ENCODE measurements around the gene RASD2.

The RASD2 gene

GRCh38 chr22:35580351-35581022 lies 39.9 kb downstream of the RASD2 start:
- H3K27me3 ChIP-seq (ENCODE audit: low read depth, low read length), result no peaks in the 10 kb centered on the region
- H2AFZ ChIP-seq (ENCODE audit: low read depth, low read length), result no peak overlapping the region
- H3K4me1 ChIP-seq (ENCODE audit: low read length), result 0 out of 2 replicates have a peak, but pooled peaks cover 2% of the 10 kb centered on the region
- no peak overlapping the region for H3K4me3 ChIP-seq (ENCODE audit: low read length)
- H3K9me3 ChIP-seq (ENCODE audit: insufficient read depth, low read length), result no peaks in the 10 kb centered on the region
- no peaks in the 10 kb centered on the region for H4K20me1 ChIP-seq (ENCODE audit: insufficient read depth, low read length)
- H3K79me2 ChIP-seq (ENCODE audit: low read length), result no peaks in the 10 kb centered on the region
- no peak overlapping the region for H3K27ac ChIP-seq (ENCODE audit: low read length)
- H3K4me2 ChIP-seq (ENCODE audit: low read length), result no peak overlapping the region
- TF ChIP-seq CTCF (IDR thresholded peaks at IDR 0.05; ENCODE audit: low read depth, low read length) (no peak), EZH2phosphoT487 (IDR thresholded peaks at IDR 0.05; ENCODE audit: low read depth) (no peak)
- no peak overlapping the region for H3K9ac ChIP-seq (ENCODE audit: low read length)
- H3K36me3 ChIP-seq (replicated peaks; ENCODE audit: low read depth, low read length), result no peaks in the 10 kb centered on the region

DNA sequence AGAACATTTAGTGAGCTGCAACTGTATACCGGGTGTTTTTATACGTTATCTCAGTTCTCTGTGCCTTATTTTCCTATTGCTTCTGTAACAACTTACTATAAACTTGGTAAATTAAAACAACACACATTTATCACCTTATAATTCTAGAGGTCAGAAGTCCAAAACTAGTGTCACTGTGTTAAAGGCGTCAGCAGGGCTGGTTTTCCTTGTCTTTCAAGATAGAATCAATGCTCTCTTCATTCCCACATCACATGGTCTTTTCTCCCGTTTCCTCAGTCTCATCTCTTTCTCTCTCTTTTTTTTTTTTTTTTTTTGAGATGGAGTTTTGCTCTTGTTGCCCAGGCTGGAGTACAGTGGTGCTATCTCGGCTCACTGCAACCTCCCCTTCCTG lies 40.4 kb downstream of the RASD2 start:
- Histone ChIP-seq H3K4me1 (ENCODE audit: low read length) (0 out of 2 replicates have a peak, but pooled peaks cover 2% of the 10 kb centered on the region), H3K79me2 (ENCODE audit: low read length) (no peaks in the 10 kb centered on the region), H4K20me1 (ENCODE audit: insufficient read depth, low read length) (no peaks in the 10 kb centered on the region)

GRCh38 chr22:35582218-35582860 lies 41.7 kb downstream of the RASD2 start:
- 0 out of 2 replicates have a peak, but pooled peaks cover 2% of the 10 kb centered on the region for H3K4me1 ChIP-seq (ENCODE audit: low read length)
- no peaks in the 10 kb centered on the region for H3K27me3 ChIP-seq (ENCODE audit: low read depth, low read length)
- H3K27ac ChIP-seq (ENCODE audit: low read length), result no peak overlapping the region
- no peaks in the 10 kb centered on the region for H4K20me1 ChIP-seq (ENCODE audit: insufficient read depth, low read length)
- no peak overlapping the region for H3K9ac ChIP-seq (ENCODE audit: low read length)
- H2AFZ ChIP-seq (ENCODE audit: low read depth, low read length), result no peak overlapping the region
- H3K4me3 ChIP-seq (ENCODE audit: low read length), result no peak overlapping the region
- no peak for TF ChIP-seq EZH2phosphoT487 (IDR thresholded peaks at IDR 0.05; ENCODE audit: low read depth)
- no peak for TF ChIP-seq CTCF (IDR thresholded peaks at IDR 0.05; ENCODE audit: low read depth, low read length)
- no peaks in the 10 kb centered on the region for H3K79me2 ChIP-seq (ENCODE audit: low read length)
- H3K36me3 ChIP-seq (replicated peaks; ENCODE audit: low read depth, low read length), result no peaks in the 10 kb centered on the region
- no peaks in the 10 kb centered on the region for H3K9me3 ChIP-seq (ENCODE audit: insufficient read depth, low read length)
- no peak overlapping the region for H3K4me2 ChIP-seq (ENCODE audit: low read length)

More for the DNA sequence above, 40.4 kb downstream of the RASD2 start:
- no peaks in the 10 kb centered on the region for H3K9me3 ChIP-seq (ENCODE audit: insufficient read depth, low read length)
- no peak overlapping the region for H3K4me3 ChIP-seq (ENCODE audit: low read length)
- H3K4me2 ChIP-seq (ENCODE audit: low read length), result no peak overlapping the region
- H2AFZ ChIP-seq (ENCODE audit: low read depth, low read length), result no peak overlapping the region
- H3K27ac ChIP-seq (ENCODE audit: low read length), result no peak overlapping the region
- no peak overlapping the region for H3K9ac ChIP-seq (ENCODE audit: low read length)
- no peaks in the 10 kb centered on the region for H3K36me3 ChIP-seq (replicated peaks; ENCODE audit: low read depth, low read length)
- H3K27me3 ChIP-seq (ENCODE audit: low read depth, low read length), result no peaks in the 10 kb centered on the region
- TF ChIP-seq CTCF (IDR thresholded peaks at IDR 0.05; ENCODE audit: low read depth, low read length), result no peak
- no peak for TF ChIP-seq EZH2phosphoT487 (IDR thresholded peaks at IDR 0.05; ENCODE audit: low read depth)

- H3K27ac ChIP-seq (ENCODE audit: low read length), result no peak overlapping the region
- 0 out of 2 replicates have a peak overlapping the region, but pooled peaks have one; percentile 12 for H3K4me2 ChIP-seq (ENCODE audit: low read length)
- H3K4me1 ChIP-seq (ENCODE audit: low read length), result 0 out of 2 replicates have a peak, but pooled peaks cover 2% of the 10 kb centered on the region
Observed at GRCh38 chr22:35582861-35583670, 42.4 kb downstream of the RASD2 start.

More at GRCh38 chr22:35582861-35583670, 42.4 kb downstream of the RASD2 start:
- H3K9ac ChIP-seq (ENCODE audit: low read length), result no peak overlapping the region
- H3K79me2 ChIP-seq (ENCODE audit: low read length), result no peaks in the 10 kb centered on the region
- no peaks in the 10 kb centered on the region for H4K20me1 ChIP-seq (ENCODE audit: insufficient read depth, low read length)
- H3K4me3 ChIP-seq (ENCODE audit: low read length), result no peak overlapping the region
- H3K9me3 ChIP-seq (ENCODE audit: insufficient read depth, low read length), result no peaks in the 10 kb centered on the region
- no peaks in the 10 kb centered on the region for H3K36me3 ChIP-seq (replicated peaks; ENCODE audit: low read depth, low read length)
- H3K27me3 ChIP-seq (ENCODE audit: low read depth, low read length), result no peaks in the 10 kb centered on the region
- TF ChIP-seq CTCF (IDR thresholded peaks at IDR 0.05; ENCODE audit: low read depth, low read length) (peak; percentile 96), EZH2phosphoT487 (IDR thresholded peaks at IDR 0.05; ENCODE audit: low read depth) (no peak)
- peak overlapping the region; percentile 52; the same call in 1 of the 2 replicates for H2AFZ ChIP-seq (ENCODE audit: low read depth, low read length)

Data from OCI-LY3 (cell line).